HG02885 (cell line): ENCODE results near the gene SLC35G3.
"Not testable (repeated sequence)": the region's sequence is repeated elsewhere in the genome, so short reads cannot be mapped to it uniquely, and the experiment has no call there.

Experiments used
- ATAC-seq: cut with Tn5 transposase; IDR thresholded peaks from one replicate; pipeline ENCODE4 v1.9.1; 2021; ENCODE audit warnings: mild to moderate bottlenecking; ENCODE audit not compliant: unreplicated experiment, poor library complexity

Gene SLC35G3

DNA sequence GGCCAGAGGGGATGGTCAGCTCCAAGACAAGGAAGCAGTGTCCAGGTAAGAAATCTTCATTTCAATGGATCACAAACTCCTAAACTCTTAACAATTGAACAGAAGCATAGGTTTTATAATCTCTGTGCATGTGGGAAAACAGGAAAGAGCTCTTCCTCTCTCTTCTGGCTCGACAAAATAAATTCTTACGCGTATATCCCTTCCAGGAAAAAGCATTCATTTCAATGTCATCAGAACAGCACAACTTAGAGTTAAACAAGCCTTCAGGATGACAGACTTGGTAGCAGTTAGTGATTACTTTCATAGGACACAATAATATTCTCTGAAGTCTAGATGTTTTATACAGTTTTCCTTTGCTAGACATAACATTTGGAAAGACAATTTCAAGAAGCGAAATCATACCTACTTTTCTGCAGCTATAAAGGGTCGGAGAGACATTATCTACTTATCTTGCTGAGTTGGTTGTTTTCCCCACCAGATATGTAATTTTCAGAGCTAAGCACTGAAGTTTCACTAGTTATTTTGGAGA lies 19.3 kb upstream of the SLC35G3 start:
- ATAC-seq, result no peak

DNA sequence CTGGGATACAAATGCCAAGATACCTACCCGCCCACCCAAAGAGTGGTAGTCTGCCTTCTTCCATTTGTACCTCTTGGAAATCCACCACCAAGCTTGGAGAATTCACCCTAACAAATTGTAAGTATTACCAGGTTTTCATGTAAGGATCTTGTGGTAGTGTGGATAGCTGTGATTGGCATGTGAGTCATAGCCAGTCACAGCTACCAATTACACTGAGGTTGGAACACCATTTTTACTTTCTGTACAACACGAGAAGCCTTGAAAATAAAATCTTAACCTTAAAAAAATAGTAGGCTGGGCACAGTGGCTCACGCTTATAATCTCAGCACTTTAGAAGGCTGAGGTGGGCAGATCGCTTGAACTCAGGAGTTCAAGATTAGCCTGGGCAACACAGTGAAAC lies 18.5 kb upstream of the SLC35G3 start:
- ATAC-seq, result no peak

DNA sequence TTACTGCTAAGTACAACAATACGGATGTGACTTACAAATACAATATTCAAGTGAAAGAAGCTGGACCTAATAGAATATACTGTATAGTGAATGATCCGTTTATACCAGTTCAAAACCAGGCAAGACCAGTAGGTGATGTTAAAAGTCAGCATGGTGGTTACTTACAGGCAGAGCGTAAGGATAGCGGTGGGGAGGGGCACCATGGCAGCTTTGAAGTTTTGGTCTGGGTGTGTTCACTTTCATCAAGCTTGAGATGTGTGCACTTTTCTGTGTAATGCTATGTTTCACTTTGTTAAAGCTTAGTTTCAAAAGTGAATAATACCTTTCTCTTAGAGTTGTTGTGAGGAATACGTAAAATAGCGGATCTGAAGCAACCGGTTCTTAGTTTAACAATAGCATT lies 16.5 kb upstream of the SLC35G3 start:
- ATAC-seq, result no peak

DNA sequence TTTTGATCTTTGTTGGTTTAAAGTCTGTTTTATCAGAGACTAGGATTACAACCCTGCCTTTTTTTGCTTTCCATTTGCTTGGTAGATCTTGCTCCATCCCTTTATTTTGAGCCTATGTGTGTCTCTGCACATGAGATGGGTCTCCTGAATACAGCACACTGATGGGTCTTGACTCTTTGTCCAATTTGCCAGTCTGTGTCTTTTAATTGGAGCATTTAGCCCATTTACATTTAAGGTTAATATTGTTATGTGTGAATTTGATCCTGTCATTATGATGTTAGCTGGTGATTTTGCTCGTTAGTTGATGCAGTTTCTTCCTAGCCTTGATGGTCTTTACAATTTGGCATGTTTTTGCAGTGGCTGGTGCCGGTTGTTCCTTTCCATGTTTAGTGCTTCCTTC lies 8.4 kb upstream of the SLC35G3 start:
- not testable (repeated sequence) for ATAC-seq

DNA sequence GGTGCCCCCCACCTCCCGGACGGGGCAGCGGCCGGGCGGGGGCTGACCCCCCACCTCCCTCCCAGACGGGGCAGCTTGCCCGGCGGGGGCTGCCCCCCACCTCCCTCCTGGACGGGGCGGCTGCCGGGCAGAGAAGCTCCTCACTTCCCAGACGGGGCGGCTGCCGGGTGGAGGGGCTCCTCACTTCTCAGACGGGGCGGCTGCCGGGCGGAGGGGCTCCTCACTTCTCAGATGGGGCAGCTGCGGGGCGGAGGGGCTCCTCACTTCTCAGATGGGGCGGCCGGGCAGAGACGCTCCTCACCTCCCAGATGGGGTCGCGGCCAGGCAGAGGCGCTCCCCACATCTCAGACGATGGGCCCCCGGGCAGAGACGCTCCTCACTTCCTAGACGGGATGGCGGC lies 869 bp upstream of the SLC35G3 start:
- ATAC-seq, result not testable (repeated sequence)

DNA sequence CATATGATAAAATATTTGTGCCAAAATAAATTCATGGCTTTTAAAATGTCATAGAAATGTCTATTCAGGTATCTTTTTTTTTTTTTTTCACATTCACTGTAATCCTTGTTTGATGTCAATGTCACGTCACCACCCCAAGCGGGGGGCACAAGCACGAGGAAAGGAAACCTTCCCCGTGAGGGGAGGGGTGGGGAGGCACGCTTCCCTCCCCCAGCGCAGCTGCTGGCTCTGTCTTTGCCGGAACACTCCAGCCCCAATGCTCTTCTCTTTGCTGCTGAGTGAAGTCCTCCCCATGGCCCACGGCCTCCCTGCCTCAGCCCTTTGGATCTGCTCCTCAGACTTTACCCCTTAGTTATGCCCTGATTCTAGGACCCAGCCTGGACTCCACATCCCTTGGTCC lies 1.5 kb downstream of the SLC35G3 start:
- no peak for ATAC-seq

DNA sequence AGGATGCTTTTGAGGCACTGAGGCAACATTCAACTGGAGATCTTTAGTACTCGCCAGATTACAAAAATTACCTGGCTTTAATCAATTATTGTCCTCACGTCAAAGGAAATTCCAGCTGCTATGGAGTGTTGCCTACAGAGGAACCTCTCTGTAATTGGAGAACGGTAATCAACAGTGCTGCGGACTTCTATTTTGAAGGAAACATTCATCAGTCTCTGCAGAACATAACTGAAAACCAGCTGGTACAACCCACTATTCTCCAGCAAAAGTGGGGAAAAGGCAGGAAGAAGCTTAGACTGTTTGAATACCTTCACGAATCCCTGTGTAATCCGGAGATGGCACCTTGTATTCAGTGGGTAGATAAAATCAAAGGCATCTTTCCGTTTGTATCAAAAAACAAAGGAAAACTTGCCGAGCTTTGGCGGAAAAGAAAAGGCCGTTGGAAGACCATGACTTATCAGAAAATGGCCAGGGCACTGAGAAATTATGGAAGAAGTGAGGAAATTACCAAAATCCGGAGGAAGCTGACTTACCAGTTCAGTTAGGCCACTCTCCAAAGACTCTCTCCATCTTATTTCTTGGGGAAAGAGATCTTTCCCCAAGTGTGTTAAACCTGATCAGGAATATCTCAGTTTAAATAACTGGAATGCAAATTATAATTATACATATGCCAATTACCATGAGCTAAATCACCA lies 3.0 kb downstream of the SLC35G3 start:
- ATAC-seq, result no peak

DNA sequence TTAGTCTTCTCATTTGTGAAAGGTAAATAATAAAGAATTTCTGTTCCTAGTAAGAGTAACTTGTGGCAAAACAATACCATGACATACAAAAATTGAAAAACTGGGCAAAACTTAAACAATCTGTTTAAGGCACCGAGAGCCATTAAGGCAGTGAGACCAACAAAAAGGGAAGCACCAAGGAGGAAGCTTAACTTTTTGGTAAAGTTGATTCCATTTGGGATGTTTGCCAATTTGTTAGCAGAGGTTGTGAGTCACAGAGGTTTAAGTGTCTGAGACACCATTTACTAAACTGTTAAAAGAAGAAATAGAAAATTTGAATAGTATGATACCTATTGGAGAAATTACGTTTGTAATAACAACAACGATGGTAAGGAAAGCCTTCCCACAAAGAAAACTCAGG lies 4.9 kb downstream of the SLC35G3 start:
- no peak for ATAC-seq

DNA sequence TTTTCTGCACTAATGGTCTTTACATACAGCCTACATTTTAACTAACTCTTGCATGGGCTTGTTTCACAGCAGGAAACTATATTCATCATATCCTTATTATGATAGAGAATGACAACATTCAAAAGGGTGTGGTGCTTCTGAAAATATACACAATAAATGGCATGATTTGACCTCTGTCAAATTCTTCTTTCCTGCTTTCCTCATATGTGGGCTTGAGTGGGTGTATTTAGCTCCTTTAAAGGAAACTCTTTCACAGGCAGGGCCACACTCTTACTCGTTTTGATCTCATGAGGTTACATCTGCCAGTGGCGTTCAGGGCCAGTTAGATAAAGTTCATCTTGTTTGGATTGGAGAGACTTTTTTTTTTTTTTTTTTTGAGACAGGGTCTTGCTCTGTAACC lies 6.1 kb downstream of the SLC35G3 start:
- no peak for ATAC-seq

DNA sequence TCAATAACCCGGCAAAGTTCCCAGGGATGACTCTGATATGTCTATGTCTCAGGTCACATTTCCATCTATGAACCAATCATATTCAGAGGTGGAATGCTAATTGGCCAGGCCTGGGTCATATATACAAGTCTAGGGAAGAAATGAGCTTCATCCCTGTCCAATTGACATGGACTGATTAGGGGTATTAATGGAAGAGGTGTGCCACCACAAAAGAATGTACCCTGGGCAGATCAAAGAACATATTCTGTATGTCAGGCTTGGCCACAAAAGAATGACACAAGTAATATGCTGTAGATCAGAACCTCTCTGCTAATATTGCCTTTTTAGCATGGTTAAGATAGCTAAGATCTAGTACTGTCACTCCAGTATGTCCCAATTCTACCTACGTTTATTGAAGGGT lies 6.7 kb downstream of the SLC35G3 start:
- no peak for ATAC-seq

DNA sequence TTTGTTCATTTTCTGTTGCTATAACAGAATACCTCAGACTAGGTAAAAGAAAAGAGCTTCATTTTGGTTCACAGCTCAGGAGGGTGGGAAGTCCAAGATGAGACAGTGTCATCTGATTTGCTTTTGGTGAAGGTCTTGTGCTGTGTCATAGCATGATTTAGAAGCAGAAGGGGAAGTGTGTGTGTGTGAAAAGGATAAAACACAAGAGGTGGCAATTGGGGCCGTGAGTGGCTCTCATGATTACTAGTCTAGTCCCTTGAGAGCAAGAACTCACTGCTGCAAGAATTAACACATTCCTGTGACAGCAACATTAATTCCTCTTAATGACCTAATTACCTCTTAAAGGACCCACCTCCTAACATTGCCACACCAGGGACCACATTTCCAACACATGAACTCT lies 8.3 kb downstream of the SLC35G3 start:
- ATAC-seq, result no peak

DNA sequence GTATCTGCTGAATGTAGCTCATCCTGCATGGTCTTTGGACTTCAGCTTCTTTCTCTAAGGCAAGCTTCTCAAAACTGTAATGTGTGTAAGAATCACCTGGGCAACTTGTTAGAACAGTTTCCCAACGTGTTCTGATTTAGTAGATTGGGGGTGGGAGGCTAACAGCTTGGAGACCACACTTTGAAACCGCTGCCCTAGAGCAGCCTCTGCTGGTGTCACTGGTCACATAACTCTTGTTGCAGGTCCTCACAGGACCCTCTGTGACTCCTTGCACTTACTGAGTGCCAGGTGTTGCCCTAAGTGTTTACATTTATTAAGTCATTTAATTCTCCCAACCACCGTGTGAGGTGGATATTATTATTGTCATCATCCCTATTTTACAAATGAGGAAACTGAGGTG lies 9.9 kb downstream of the SLC35G3 start:
- no peak for ATAC-seq

DNA sequence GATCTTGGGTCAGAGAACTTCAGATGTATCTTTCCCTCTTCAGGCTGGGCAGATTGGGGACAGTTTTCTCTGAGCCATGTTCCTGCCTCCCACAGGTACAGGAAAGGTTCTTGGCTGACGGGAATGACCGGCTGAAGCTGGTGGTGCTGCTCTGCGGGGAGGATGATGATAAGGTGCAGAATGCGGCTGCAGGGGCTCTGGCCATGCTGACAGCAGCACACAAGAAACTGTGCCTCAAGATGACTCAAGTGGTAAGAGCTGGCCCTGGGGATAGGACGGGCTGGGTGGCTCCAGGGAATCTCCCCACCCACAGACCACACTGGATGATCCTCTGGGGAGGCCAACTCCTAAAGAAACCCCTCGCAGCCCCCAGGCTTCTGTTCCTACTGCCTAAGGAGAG lies 10.9 kb downstream of the SLC35G3 start:
- no peak for ATAC-seq

DNA sequence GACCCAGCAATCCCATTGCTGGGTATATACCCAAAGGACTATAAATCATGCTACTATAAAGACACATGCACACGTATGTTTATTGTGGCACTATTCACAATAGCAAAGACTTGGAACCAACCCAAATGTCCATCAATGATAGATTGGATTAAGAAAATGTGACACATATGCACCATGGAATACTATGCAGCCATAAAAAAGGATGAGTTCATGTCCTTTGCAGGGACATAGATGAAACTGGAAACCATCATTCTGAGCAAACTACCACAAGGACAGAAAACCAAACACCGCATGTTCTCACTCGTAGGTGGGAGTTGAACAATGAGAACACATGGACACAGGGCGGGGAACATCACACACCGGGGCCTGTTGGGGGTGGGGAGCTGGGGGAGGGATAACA lies 14.8 kb downstream of the SLC35G3 start:
- ATAC-seq, result not testable (repeated sequence)

DNA sequence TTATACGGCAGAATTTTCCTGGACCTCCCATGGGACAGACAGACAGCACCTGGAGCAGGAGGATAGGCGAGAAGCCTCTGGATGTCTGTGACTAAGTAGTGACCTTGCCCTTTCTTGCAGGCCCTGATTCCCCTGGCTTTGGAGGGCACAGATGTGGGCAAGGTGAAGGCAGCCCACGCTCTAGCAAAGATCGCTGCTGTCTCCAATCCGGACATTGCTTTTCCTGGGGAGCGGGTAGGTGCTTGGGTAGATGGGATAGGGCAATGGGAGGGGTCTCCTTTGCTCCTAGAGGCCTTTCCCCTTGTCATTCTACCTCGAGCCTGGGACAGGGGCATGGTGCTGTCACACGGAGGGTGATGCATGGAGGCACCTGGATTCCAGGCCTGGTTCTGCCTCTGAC lies 17.3 kb downstream of the SLC35G3 start:
- ATAC-seq, result no peak

DNA sequence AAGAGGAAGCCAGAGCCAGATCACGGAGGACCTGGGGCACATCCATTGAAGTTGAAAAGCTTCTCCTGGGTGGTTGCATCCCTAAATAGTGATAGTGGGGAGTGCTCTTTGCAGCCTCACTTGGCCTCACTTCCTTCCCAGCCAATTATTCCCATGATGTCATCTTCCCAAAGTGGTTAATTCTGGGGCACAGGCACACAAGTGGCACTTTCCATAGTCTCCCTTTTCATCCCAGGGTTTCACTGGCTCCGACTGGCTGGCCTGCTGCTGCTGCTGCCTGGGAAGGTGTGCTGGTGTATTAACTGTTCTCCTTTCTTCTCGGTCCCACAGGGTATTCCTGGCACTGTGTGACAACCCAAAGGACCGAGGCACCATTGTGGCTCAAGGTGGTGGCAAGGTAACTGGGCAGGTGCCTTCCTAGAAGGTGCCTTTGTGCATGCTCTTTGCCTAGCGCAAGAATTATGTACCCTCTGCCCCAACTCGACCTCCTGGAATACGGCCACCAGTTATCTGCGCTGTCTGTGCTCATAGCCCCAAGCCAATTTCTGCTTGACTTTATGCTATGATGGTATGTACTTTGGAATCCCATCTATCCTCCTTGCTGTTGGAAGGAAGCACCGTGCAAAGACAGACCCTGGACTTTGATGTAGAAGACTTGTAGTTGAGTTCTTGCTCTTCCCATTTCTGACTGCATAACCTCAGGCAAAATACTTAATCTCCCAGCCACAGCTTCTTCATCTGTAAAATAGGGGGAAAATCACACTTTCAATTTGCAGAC lies 18.4 kb downstream of the SLC35G3 start:
- no peak for ATAC-seq

DNA sequence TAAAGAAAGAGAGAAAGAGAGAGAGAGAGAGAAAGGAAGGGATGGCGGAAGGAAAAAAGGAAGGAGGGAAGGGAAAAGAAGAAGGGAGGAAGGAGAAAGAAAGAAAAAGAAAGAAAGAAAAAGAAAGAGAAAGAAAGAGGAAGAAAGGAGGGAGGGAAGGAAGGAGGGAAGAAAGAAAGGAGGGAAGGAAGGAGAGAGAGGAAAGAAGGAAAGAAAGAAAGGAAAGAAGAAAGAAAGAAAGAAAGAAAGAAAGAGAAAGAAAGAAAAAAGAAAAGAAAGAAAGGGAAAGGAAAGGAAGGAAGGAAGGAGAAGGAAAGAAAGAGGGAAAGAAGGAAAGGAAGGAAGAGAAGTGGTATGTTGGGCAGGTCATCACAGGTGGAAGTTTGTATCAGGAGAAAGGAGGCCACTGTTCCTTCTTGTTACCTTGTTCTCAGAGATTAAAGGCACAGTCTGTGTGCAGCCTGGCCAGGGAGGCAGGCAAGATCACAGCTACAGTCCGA lies 19.3 kb downstream of the SLC35G3 start:
- no peak for ATAC-seq

DNA sequence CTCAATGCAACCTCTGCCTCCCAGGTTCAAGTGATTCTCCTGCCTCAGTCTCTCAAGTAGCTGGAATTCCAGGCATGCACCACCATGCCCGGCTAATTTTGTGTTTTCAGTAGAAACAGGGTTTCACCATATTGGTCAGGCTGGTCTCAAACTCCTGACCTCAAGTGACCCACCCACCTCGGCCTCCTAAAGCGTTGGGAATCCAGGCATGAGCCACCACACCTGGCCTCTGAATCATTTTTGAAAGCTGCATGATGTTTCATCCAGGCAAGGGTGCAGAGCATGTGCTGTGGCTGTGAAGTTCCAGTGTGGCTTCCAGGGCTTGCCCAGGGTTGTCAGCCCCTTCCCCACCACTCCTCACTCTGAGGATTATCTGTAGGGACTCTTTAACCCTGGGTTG lies 21.9 kb downstream of the SLC35G3 start:
- ATAC-seq, result not testable (repeated sequence)

DNA sequence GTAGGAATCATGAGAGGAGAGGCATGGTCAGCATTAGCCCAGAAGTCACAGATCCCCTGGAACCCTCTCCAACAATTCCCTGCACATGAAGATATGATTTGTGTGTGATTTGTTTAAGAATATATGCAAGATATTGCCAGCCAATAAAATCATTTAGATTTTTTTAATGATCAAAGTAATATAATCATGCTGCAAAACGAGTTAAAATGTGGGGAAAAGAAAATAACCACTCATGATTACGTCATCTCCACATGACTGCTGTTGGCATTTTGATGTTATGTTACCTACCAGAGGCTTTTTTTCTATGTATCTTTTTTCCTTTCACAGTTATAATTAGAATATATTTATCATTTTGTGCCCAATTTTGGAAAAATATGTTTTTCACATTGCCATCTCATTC lies 22.4 kb downstream of the SLC35G3 start:
- ATAC-seq, result no peak

DNA sequence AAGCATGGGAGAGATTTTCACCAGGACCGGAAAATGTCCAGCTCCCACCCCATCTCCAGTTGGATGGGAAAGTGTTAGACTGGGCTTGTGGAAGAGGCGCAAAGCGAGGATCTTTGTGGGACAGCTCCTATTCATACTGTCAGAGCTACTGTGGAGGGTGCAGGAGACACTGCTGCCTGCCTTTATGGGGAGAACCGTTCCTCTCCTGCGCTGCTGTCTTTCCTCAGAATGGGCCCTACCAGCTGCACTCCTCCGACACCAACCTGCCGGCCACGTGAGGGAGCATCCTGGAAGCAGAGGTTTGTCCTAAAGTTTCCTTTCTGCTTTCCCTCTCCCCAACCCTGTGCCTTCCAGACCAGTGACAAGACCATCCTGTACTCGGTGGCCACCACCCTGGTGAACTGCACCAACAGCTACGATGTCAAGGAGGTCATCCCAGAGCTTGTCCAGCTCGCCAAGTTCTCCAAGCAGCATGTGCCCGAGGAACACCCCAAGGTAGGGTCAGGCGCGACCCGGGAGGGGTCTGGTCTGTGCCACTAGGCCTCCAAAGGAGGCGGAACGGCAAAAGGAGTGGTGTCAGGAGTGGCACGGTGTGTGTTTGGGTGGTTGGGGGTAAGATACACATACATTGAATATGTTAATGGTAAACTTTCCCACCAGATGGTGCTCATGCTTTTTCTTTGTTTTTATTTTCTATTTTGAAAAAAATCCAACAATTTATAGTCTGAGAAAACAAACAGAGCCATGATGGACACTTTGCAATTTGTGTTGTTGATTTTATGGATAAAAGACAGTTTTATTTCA lies 23.0 kb downstream of the SLC35G3 start:
- ATAC-seq, result no peak

DNA sequence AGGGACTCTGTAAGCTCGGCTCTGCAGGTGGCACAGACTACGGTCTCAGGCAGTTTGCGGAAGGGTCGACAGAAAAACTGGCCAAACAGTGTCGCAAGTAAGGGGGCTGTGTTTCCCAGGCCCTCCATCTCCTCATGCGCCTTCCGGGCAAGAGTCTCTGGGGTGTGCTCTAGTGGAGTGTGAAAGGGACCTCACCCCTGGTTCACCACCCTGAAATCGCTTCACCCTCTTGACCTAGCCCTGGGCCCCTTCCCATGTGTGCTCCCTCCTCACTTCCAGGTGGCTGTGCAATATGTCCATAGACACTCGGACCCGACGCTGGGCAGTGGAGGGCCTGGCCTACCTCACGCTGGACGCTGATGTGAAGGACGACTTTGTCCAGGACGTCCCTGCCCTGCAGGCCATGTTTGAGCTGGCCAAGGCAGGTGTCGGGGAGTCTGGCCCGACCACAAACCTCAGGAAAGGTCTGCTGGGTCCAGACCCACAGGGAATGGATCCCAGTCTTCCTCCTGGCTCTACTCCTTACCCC lies 24.3 kb downstream of the SLC35G3 start:
- no peak for ATAC-seq
